Hippocampal formation (tissue), 2 donors: ENCODE measurements around the gene HOXA3.

ENCODE experiments used
- DNase-seq, 2 donors: peaks; one replicate each; lab custom pipeline; 2025; lab: John Stamatoyannopoulos, UW

HOXA3 gene

DNA sequence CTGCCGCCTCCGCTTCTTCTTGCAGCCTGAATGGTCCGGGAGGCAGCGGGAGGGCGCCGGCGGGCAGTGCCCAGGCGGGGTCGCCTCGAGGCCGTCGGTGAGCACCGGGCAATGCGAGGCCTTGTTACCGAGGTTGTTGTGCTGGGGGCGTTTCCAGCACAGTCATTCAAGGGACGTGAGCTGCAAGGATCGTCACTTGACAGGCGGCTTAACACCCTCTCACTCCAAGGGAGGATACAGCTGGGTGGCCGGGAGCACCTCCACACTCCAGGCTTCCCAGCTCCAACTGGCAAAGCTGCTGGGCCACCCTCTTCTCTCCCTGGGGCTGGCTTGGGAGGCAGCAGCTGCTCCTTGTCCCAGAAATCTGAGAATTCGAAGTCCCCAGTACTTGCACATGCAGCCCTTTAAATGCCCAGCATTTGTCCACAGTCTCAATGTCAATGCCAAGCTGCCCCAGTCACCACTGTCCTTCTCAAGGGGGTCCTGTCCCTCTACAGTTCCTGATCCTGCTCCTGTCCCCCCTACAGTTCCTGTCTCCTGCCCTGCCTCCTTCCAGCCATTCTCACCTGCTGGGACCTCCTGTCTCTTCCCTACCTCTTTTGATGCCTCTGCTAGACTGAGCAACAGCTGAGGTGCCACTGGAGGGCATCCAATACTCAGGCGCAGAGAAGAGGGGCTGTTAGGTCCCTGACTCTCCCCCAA lies 37.1 kb upstream of the HOXA3 start:
- DNase-seq = no peak

- no peak for DNase-seq
Observed at GRCh38 chr7:27188386-27189294, 36.3 kb upstream of the HOXA3 start.

GRCh38 chr7:27187475-27188385 lies 35.3 kb upstream of the HOXA3 start:
- DNase-seq = no peak

- DNase-seq = no peak
Observed at GRCh38 chr7:27186668-27187474, 34.5 kb upstream of the HOXA3 start.

- DNase-seq = no peak
Observed at GRCh38 chr7:27185854-27186667, 33.7 kb upstream of the HOXA3 start.

DNA sequence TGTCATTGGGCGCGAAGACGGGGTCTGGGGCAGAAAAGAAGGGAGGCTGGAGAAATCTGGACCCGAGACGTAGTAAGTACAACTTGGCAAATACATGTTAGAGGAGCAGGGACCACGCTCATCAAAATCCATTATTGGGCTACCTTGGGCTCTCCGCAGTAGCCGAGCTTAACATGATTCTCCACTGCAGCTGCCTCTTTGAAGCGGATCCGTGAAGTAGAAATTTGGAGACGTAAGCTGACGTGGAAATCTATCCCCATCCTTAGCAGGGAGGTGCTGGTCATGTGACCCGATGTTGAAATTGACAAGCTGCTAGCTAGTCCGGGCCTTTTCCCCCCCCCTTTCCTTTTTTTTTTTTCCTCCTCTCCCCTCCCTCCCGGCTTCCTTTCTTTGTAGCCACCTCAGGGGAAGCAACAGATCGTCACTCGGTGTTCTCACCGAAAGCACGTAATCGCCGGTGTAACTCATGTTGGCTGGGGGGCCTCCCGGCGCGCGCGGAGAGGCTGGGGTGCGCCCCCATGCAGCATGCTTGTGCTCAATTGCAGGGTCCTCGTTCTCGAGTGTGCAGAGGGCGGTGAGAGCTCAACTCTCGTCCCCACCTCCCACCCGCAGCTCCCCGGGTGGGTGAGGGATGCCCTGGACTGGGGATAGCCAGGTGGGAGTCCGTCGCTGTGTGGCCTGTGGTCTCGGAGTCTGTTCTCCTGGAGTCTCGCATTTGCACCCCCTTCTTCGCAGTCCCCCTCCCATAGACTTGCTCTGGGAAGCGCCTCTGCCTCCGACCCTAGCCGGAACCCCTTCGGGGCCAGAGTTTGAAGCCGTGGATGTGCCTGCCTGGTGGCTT lies 32.9 kb upstream of the HOXA3 start, which contains the start of gene HOXA11:
TSS of gene HOXA11 (minus strand) at position 220 of the 841 bp plus-strand sequence. CDS start at position 132, 88 bp downstream.
- no peak for DNase-seq

DNA sequence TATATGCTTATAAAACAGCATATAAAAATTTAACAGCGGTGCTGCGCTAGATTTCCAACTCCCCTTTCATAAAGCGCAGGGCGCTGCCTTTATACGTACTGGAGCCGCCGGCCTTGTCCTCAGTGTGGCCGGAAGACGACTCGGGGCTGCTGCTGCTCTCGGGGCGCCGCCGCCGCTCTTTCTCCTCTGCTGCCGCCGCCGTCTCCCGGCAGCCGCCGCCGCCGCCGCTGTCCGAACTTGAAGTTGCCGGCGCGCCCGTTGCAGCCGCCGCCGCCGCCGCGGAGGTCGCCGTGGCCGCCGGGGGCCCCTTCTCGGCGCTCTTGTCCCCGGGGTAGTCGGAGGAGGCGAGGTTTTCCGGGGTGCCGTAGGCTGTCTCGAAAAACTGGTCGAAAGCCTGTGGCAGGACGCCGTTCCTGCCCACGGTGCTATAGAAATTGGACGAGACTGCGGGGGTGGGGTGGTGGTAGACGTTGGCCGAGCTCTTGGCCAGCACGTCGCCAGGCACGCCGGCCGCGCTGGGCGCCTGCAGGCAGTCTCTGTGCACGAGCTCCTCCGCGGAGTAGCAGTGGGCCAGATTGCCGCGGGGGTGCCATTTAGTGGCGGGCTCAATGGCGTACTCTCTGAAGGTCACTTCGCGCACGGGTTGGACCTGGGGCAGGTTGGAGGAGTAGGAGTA lies 32.1 kb upstream of the HOXA3 start:
- no peak for DNase-seq

GRCh38 chr7:27183682-27184336 lies 31.4 kb upstream of the HOXA3 start:
- DNase-seq = no peak

- DNase-seq = no peak
Observed at GRCh38 chr7:27182861-27183681, 30.7 kb upstream of the HOXA3 start.

- DNase-seq = no peak
Observed at GRCh38 chr7:27182285-27182841, 30.0 kb upstream of the HOXA3 start.

GRCh38 chr7:27181795-27182275 lies 29.5 kb upstream of the HOXA3 start:
- no peak for DNase-seq

GRCh38 chr7:27180431-27181420 lies 28.3 kb upstream of the HOXA3 start:
- no peak for DNase-seq

GRCh38 chr7:27179503-27180430 lies 27.4 kb upstream of the HOXA3 start:
- no peak for DNase-seq

GRCh38 chr7:27179030-27179429 lies 26.6 kb upstream of the HOXA3 start:
- DNase-seq = no peak
